Mammary microvascular endothelial cell (primary cell): ENCODE measurements around the gene IL1RN. TPM values are rescaled to one million over a fixed set of nuclear protein-coding genes. Genes with fewer than 3 reads are reported as not detected.

ENCODE experiments used
- total RNA-seq: library from RNA; depleted of rRNA; stranded (reverse); fragments of >200 nt; gene quantifications from 2 replicates; pipeline ENCODE4 v1.2.3, GENCODE V29; 2015

Gene IL1RN
- not detected in 2 replicates for total RNA-seq

DNA sequence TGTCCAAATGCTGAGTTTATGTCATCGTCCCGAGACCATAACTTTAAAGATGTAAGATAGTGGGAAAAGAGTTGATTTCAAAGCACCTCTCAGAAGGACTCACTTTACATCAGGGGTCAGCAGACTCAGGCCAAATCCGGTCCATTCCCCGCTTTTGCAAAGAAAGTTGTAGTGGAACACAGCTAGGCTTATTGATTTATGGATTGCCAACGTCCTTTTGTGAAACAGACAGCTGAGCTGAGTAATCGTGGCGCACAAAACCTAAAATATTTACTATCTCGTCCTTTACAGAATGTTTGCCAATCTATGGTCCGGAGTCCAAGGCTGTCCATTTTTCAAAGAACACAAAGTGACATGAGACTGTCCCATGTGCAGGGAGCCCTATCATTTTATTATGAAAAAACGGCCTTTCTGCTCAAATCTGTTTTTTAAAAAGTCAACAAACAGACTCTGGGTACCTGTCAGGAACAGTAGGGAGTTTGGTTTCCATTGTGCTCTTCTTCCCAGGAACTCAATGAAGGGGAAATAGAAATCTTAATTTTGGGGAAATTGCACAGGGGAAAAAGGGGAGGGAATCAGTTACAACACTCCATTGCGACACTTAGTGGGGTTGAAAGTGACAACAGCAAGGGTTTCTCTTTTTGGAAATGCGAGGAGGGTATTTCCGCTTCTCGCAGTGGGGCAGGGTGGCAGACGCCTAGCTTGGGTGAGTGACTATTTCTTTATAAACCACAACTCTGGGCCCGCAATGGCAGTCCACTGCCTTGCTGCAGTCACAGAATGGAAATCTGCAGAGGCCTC lies at the start of gene IL1RN:
Gene IL1RN (plus strand): TSS at position 754 of the 801 bp plus-strand sequence. CDS start 27 bp downstream, at position 781.

DNA sequence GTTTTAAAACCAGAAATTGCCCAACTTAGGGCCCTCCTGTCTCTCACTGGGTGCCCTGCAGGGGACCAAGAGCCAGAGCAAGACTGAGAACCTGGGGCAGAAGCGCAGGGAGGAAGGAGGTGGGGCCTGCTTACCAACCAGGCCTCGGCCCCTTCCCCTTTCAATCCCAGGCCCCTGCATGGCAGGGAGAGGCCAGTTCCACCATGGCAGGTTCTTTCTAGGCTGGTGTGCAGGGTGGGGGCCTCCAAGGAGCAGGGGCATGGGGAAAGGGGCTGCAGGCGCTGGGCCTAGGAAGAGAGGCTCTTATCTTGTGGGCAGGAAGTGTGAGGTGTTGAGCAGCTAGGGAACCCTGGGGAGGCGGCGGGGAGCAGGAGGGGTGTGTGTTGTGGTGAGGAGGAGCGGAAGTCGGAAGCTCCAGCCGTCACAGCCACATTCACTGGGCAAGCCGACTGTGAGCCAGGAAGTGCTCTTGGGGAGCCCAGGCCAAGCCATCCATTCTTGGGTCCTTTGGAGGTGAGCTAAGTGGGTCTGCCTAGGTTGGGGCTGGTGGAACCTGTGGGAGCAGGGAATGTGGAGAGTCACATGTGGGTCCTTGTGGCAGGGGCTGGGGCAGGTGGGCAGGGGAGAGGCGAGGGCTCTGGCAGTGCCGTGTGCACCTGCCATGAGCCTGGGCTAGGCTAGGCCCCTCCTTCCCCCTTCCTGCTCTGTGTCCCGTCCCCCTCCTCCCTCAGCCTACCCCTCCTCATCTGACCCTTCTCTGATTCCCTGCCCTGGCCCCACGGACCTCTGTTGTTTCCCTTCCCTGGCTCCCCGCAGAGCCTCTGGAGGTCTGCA lies 46.4 kb downstream of the IL1RN start, which contains the start of gene PSD4:
Gene PSD4 (plus strand): TSS at position 430 of the 834 bp plus-strand sequence. CDS start 8,486 bp downstream, outside the sequence.

Other genes starting within 250 kb of the IL1RN start
- gene IL37, start 216.4 kb upstream of the IL1RN start, total RNA-seq, result not detected in 2 replicates
- gene IL36G, start 149.6 kb upstream of the IL1RN start, total RNA-seq, result not detected in 2 replicates
- gene IL36A, start 122.1 kb upstream of the IL1RN start, total RNA-seq, result not detected in 2 replicates
- not detected in 2 replicates for gene IL36B, start 74.7 kb upstream of the IL1RN start, total RNA-seq
- not detected in 2 replicates for gene IL36RN, start 68.4 kb upstream of the IL1RN start, total RNA-seq
- not detected in 2 replicates for gene IL1F10, start 59.6 kb upstream of the IL1RN start, total RNA-seq
- 0.25 and 0.33 TPM in 2 replicates for gene PSD4, start 46.4 kb downstream of the IL1RN start, total RNA-seq
- gene PAX8, start 151.3 kb downstream of the IL1RN start, total RNA-seq, result 2.1 and 2.8 TPM in 2 replicates